ENCODE measurements around the gene ARMC10.

- TF ChIP-seq, protein P1, sequence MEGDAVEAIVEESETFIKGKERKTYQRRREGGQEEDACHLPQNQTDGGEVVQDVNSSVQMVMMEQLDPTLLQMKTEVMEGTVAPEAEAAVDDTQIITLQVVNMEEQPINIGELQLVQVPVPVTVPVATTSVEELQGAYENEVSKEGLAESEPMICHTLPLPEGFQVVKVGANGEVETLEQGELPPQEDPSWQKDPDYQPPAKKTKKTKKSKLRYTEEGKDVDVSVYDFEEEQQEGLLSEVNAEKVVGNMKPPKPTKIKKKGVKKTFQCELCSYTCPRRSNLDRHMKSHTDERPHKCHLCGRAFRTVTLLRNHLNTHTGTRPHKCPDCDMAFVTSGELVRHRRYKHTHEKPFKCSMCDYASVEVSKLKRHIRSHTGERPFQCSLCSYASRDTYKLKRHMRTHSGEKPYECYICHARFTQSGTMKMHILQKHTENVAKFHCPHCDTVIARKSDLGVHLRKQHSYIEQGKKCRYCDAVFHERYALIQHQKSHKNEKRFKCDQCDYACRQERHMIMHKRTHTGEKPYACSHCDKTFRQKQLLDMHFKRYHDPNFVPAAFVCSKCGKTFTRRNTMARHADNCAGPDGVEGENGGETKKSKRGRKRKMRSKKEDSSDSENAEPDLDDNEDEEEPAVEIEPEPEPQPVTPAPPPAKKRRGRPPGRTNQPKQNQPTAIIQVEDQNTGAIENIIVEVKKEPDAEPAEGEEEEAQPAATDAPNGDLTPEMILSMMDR (IDR thresholded peaks at IDR 0.05), result no peak
- TF ChIP-seq POLR2A (IDR thresholded peaks at IDR 0.05), result no peak
These were observed 58.2 kb downstream of the ARMC10 start for GRCh38 chr7:103132995-103133688.

Measured in lower leg skin (tissue), 3 donors.